ENCODE measurements around the gene ID3. TPM values are rescaled to one million over a fixed set of nuclear protein-coding genes. Genes with fewer than 3 reads are reported as not detected.
A peak's percentile ranks its signal among the peaks of the same experiment; 100 is the strongest.

ID3 gene
- total and polyA plus RNA-seq, 9 of the 15 experiments (the other 6 are each of a cell fraction or from before 2014, with no cell fraction given) = 6.8 to 59.8 (median 23.5) TPM

DNA sequence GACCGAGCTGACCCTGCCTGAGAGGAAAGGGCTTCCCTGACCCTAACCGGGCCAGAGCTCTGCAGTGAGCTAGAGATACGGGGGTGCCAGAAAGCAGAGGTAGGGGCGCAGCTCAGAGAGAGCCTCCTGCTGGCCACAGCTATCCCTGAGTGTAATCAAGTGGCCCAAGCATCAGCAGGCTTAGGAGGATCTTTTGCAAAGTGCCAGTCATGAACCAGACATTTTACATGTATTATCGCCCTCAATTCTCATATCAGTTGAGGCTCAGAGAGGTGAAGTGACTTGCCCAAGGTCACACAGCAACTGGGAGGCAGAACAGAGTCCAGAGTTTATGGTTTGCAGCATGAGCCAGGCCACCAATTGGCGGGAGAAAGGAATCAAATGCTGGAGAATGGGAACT is 7.0 kb upstream of the ID3 start:
- FAIRE-seq (no peak), DNase-seq (ENCODE audit: extremely low read depth in 1 of 4, low spot score in 3 of 4) (peak in 2 of 4 experiments; percentile 31 to 50), ATAC-seq (peak; percentile 14; the same call in 2 of the 3 replicates)
- ChIA-PET POLR2A (interaction anchor here (0.6 to 1.2 kb wide), 2 partner anchors 8 to 32 kb away, joined by 3 read pairs; no protein-coding TSS in a partner anchor), CTCF (ENCODE audit: low intra/inter-chr PET ratio) (no interaction called here)
- Histone ChIP-seq H3K9me3 (replicated peaks; ENCODE audit: control insufficient read depth, insufficient read depth, low read depth, low read length) (no peaks in the 10 kb centered on the region), H3K4me3 (no peak overlapping the region), H3K27ac (ENCODE audit: extremely low read depth, low read depth, low read length) (no peak overlapping the region), H3K9me1 (ENCODE audit: control insufficient read depth, insufficient read depth, low read length) (no peaks in the 10 kb centered on the region), H4K20me1 (replicated peaks; ENCODE audit: control insufficient read depth, insufficient read depth, low read length) (no peaks in the 10 kb centered on the region), H2AFZ (ENCODE audit: low read depth, low read length) (no peak overlapping the region), H3K36me3 (ENCODE audit: control insufficient read depth, insufficient read depth, low read length) (no peaks in the 10 kb centered on the region), H3K4me1 (replicated peaks in 1 of 2; ENCODE audit: control insufficient read depth in 2 of 2, insufficient read depth in 2 of 2, low read length in 2 of 2) (peaks cover 41 to 44% of the 10 kb centered on the region in 2 experiments), H3K79me2 (ENCODE audit: control insufficient read depth, insufficient read depth, low read length) (no peaks in the 10 kb centered on the region), H3K9ac (ENCODE audit: insufficient read depth in 1 of 2, low read depth in 2 of 2, low read length in 2 of 2) (no peak overlapping the region), H3K27me3 (ENCODE audit: control insufficient read depth in 2 of 2, insufficient read depth in 2 of 2, low read length in 2 of 2) (no peaks in the 10 kb centered on the region), H3K4me2 (ENCODE audit: insufficient read depth, low read length) (no peak overlapping the region)
- 33% methylated on average over 6 of the region's 6 CpGs for WGBS (ENCODE audit: insufficient coverage, low coverage, missing lambda C conversion rate)
- intact Hi-C loops (cut with micrococcal nuclease) (loop anchor here (2.0 kb wide), 1 partner anchor 18 kb away; no protein-coding TSS in a partner anchor), in situ Hi-C loops (cut with MboI) (no loop called here)
- no TSS peak for BruUV-seq (replicated peaks)
- no peak for TF ChIP-seq RBM22 (IDR thresholded peaks at IDR 0.05; ENCODE audit: low read depth, low read length, poor library complexity, severe bottlenecking)
- no peak for TF ChIP-seq FOXA1 (IDR thresholded peaks at IDR 0.05; ENCODE audit: borderline replicate concordance)
- TF ChIP-seq ARHGAP35 (IDR thresholded peaks at IDR 0.05; ENCODE audit: partially characterized antibody) = no peak
- TF ChIP-seq SRSF7 (optimal IDR thresholded peaks at IDR 0.05; ENCODE audit: low read depth, low read length) = no peak
- TF ChIP-seq HDAC2 (IDR thresholded peaks at IDR 0.05) = peak; percentile 84
- TF ChIP-seq ZNF696 (CRISPR knock-in tag; conservative IDR thresholded peaks at IDR 0.05) = no peak
- TF ChIP-seq RCOR1 (IDR thresholded peaks at IDR 0.05; ENCODE audit: borderline replicate concordance in 1 of 2, low read depth in 2 of 2, low read length in 2 of 2) = peak in 1 of 2 experiments; percentile 58; a peak in 1 of 4 replicates
- TF ChIP-seq PHTF2 (CRISPR knock-in tag; IDR thresholded peaks at IDR 0.05) = no peak
- peak; percentile 97 for TF ChIP-seq BCOR (IDR thresholded peaks at IDR 0.05)
- TF ChIP-seq, protein P1, sequence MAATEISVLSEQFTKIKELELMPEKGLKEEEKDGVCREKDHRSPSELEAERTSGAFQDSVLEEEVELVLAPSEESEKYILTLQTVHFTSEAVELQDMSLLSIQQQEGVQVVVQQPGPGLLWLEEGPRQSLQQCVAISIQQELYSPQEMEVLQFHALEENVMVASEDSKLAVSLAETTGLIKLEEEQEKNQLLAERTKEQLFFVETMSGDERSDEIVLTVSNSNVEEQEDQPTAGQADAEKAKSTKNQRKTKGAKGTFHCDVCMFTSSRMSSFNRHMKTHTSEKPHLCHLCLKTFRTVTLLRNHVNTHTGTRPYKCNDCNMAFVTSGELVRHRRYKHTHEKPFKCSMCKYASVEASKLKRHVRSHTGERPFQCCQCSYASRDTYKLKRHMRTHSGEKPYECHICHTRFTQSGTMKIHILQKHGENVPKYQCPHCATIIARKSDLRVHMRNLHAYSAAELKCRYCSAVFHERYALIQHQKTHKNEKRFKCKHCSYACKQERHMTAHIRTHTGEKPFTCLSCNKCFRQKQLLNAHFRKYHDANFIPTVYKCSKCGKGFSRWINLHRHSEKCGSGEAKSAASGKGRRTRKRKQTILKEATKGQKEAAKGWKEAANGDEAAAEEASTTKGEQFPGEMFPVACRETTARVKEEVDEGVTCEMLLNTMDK (IDR thresholded peaks at IDR 0.05; ENCODE audit: borderline replicate concordance, insufficient read depth, low read depth, low read length, poor library complexity, severe bottlenecking) = peak; percentile 22
- TF ChIP-seq ZFP36 (IDR thresholded peaks at IDR 0.05; ENCODE audit: low read depth, low read length, partially characterized antibody) = peak; percentile 94
- no peak for TF ChIP-seq SMARCE1 (IDR thresholded peaks at IDR 0.05)
- 0 out of 2 replicates have a peak, but pooled peaks have one; percentile 43 for TF ChIP-seq PTBP1 (IDR thresholded peaks at IDR 0.05; ENCODE audit: low read depth, low read length)
- TF ChIP-seq CBX1 (IDR thresholded peaks at IDR 0.05; ENCODE audit: low read depth) = peak; percentile 53; the same call in 1 of the 2 replicates
- TF ChIP-seq BRD9 (IDR thresholded peaks at IDR 0.05; ENCODE audit: low read depth, partially characterized antibody) = peak; percentile 37
- no peak for TF ChIP-seq ZNF436 (CRISPR knock-in tag; IDR thresholded peaks at IDR 0.05)
- TF ChIP-seq POLR2G (IDR thresholded peaks at IDR 0.05; ENCODE audit: low read depth, low read length) = no peak
- peak; percentile 77 to 89 for TF ChIP-seq KDM1A (IDR thresholded peaks at IDR 0.05)
- no peak for TF ChIP-seq ZNF239 (CRISPR knock-in tag; IDR thresholded peaks at IDR 0.05)
- TF ChIP-seq, protein P2, sequence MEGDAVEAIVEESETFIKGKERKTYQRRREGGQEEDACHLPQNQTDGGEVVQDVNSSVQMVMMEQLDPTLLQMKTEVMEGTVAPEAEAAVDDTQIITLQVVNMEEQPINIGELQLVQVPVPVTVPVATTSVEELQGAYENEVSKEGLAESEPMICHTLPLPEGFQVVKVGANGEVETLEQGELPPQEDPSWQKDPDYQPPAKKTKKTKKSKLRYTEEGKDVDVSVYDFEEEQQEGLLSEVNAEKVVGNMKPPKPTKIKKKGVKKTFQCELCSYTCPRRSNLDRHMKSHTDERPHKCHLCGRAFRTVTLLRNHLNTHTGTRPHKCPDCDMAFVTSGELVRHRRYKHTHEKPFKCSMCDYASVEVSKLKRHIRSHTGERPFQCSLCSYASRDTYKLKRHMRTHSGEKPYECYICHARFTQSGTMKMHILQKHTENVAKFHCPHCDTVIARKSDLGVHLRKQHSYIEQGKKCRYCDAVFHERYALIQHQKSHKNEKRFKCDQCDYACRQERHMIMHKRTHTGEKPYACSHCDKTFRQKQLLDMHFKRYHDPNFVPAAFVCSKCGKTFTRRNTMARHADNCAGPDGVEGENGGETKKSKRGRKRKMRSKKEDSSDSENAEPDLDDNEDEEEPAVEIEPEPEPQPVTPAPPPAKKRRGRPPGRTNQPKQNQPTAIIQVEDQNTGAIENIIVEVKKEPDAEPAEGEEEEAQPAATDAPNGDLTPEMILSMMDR (IDR thresholded peaks at IDR 0.05 in 2 of 3, conservative IDR thresholded peaks at IDR 0.05 in 1 of 3; ENCODE audit: insufficient read depth in 2 of 3, low read depth in 1 of 3, low read length in 3 of 3) = peak; percentile 29 to 65 (median 43); a peak in 5 of 6 replicates
- no peak for TF ChIP-seq HNRNPUL1 (IDR thresholded peaks at IDR 0.05; ENCODE audit: low read length)
- no peak for TF ChIP-seq MYNN (IDR thresholded peaks at IDR 0.05)
- TF ChIP-seq MYNN (CRISPR knock-in tag; IDR thresholded peaks at IDR 0.05) = no peak
